Effector memory CD4-positive, alpha-beta T cell (primary cell): ENCODE measurements around the gene EP400.

ENCODE experiments used
- DNase-seq, 3 donors: peaks; one replicate each; pipeline ENCODE4 v3.0.0-alpha.2; 2020
- H3K27ac ChIP-seq: 2 replicates; pipeline ENCODE4 v1.7.0; 2013; ENCODE audit warnings: mild to moderate bottlenecking, low read length, moderate library complexity; ENCODE audit not compliant: insufficient read depth, poor library complexity, severe bottlenecking
- H3K27me3 ChIP-seq: replicated peaks from 2 replicates; pipeline ENCODE4 v1.7.0; 2013; ENCODE audit warnings: mild to moderate bottlenecking, low read length; ENCODE audit not compliant: insufficient read depth, control insufficient read depth, poor library complexity, severe bottlenecking
- H3K36me3 ChIP-seq: 2 replicates; pipeline ENCODE4 v1.7.0; 2013; ENCODE audit warnings: mild to moderate bottlenecking, low read length, moderate library complexity; ENCODE audit not compliant: control insufficient read depth, insufficient read depth
- H3K4me1 ChIP-seq: 2 replicates; pipeline ENCODE4 v1.7.0; 2013; ENCODE audit warnings: low read length, mild to moderate bottlenecking; ENCODE audit not compliant: control insufficient read depth, insufficient read depth, poor library complexity, severe bottlenecking
- H3K4me3 ChIP-seq: 2 replicates; pipeline ENCODE4 v1.7.0; 2013; ENCODE audit warnings: low read length, low read depth, mild to moderate bottlenecking; ENCODE audit not compliant: insufficient read depth, poor library complexity, severe bottlenecking
- H3K9me3 ChIP-seq: 2 replicates; pipeline ENCODE4 v1.7.0; 2013; ENCODE audit warnings: mild to moderate bottlenecking, low read length, moderate library complexity; ENCODE audit not compliant: control insufficient read depth

The EP400 gene

DNA sequence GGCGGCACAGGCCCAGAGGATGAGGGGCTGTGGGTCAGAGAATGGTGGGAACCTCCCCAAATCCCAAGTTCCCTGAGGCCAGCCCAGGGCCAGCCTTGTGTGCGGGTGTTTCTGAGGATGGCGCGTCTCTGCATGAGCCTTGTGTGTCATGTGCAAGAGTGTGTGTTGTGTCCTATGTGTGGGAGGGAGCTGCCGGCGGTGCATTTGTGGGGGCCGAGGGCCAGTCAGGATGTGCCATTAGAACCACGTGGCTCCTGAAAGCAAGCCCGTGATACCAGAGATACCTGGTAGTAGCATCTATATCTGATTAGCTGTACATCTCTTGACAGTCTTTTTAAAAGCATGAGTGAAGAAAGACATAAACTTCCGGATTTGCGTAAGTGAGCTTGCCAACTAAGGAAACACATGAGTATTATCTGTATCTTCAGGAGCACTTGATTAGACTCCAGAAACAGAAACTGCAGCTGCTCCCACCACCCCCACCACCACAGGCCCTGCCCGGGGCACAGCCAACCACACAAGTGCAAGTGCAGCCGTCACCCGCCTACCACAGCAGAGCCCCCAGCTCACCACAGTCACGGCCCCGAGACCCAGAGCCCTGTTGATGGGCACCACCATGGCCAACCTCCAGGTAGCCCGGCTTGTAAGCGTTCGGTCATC, 175.2 kb downstream of the EP400 start:
- Histone ChIP-seq H3K27ac (no peak overlapping the region), H3K4me1 (no peaks in the 10 kb centered on the region), H3K27me3 (no peaks in the 10 kb centered on the region), H3K9me3 (no peaks in the 10 kb centered on the region), H3K36me3 (peaks cover 17% of the 10 kb centered on the region), H3K4me3 (no peak overlapping the region)
- DNase-seq = no peak

DNA sequence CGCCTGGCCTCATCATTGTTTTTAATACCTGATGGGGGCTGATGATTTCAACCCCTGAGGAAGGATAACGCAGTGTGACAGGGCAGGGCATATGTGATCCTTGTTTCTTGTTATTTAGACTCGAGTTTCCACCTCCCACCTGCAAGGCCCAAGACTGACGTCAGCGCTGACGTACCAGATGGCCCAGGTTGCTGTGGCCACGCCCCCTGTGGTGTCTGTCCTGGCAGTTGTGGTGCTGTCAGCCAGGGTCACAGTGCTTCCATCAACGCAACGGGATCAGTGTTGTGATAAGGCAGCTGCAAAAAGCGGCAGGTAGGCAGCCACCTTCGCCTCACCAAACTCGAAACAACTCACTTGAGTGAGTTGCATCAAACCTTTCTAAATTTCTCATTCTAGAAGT, 176.0 kb downstream of the EP400 start:
- Histone ChIP-seq H3K36me3 (peaks cover 17% of the 10 kb centered on the region), H3K4me3 (no peak overlapping the region), H3K27me3 (no peaks in the 10 kb centered on the region), H3K9me3 (no peaks in the 10 kb centered on the region), H3K4me1 (no peaks in the 10 kb centered on the region), H3K27ac (no peak overlapping the region)
- DNase-seq = no peak

DNA sequence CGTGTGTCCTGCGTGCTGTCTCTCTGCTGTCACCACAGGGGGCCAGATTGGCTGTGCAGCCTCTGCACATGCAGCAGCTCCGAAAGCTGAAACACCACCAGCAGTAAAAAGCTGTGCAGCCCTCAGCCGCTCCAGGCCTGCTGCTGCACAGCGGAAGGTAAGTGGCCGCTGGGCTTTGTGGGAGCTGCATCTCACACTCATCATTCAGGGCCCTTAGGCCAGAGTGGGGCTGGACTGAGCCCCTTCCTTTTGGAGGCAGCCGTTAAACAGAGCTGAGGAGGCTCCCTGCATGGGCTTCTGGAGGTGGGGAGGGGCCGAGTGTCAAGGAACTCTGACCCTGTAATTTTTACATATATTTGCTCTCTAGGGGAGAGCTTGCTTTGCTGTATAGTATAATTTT, 177.3 kb downstream of the EP400 start:
- H3K36me3 ChIP-seq = peaks cover 17% of the 10 kb centered on the region
- H3K27ac ChIP-seq = no peak overlapping the region
- no peaks in the 10 kb centered on the region for H3K4me1 ChIP-seq
- no peak overlapping the region for H3K4me3 ChIP-seq
- H3K9me3 ChIP-seq = no peaks in the 10 kb centered on the region
- DNase-seq = no peak
- H3K27me3 ChIP-seq = no peaks in the 10 kb centered on the region

DNA sequence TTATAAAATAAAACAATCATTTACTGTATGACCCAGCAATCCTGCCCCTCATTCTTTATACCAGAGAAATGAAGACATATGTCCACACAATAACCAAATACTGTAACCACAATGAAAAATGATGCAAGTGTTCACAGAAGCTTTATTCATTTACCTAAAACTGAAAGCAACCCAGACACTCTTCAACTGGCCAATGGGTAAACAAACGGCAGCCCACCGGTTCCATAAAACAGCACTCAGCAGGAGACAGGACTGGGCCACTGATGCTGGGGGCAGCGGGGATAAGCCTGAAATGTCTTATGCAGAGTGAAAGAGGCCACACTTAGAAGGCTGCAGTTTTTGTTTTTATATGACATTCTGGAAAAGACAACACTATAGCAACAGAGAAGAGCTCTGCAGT, 179.3 kb downstream of the EP400 start:
- Histone ChIP-seq H3K27me3 (no peaks in the 10 kb centered on the region), H3K27ac (no peak overlapping the region), H3K4me3 (no peak overlapping the region), H3K9me3 (no peaks in the 10 kb centered on the region), H3K4me1 (no peaks in the 10 kb centered on the region), H3K36me3 (peaks cover 17% of the 10 kb centered on the region)
- no peak for DNase-seq

DNA sequence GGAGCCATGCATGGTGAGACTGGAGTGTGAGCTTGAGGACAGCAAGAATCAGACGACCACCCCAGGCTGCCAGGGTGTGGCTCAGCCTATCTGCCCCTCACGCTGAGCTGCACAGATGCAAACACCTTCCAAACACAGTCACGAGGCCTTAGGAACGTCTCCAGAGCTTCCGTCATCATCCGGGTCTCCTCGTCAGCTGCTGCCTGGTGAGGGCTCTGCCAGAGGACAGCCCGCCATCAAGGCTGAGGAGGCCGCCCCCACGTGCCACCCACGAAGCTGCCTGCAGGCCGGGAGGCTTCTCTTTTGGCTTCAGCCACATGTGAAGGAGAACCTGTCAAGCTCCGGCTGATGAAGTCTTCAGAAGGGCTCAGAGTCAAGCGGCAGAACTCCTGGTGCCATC, 180.9 kb downstream of the EP400 start:
- Histone ChIP-seq H3K27me3 (no peaks in the 10 kb centered on the region), H3K27ac (no peak overlapping the region), H3K4me1 (no peaks in the 10 kb centered on the region), H3K36me3 (peaks cover 9% of the 10 kb centered on the region), H3K4me3 (no peak overlapping the region), H3K9me3 (no peaks in the 10 kb centered on the region)
- DNase-seq = no peak
